ENCODE measurements around the gene RAB11FIP4.

DNA sequence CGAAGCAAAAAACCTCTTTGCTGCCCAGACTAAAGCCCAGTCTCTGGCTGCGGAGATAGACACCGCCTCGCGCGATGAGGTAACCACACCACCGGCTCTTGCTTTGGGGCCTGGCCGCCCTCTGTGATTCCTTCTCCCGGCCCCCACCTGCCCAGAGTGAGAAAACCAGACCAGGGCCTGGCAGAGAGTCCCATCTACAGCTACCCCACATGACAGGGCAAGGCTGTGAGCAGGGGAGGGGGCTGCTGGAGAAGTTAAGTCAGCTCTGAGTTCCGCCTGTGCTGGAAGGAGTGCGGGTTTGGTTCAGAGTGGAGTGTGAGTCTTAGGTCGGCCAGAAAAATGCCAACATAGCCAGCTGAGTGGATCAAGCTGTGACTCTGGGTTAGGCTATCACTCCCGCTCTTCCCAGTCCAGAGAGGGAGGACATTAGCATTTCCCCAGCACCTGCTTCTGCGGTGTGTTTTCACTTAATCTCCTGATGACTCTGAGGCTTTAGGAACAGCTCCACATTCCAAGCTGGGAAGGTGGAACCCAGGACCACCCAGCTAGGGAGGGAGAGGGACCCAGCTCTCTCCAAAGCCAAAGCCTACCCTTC lies 139.0 kb downstream of the RAB11FIP4 start:
- TF ChIP-seq POLR2AphosphoS5 (IDR thresholded peaks at IDR 0.05; ENCODE audit: borderline replicate concordance, low read depth, low read length) (no peak), EZH2 (IDR thresholded peaks at IDR 0.05) (no peak), FOXP2 (optimal IDR thresholded peaks at IDR 0.05; ENCODE audit: control extremely low read depth, extremely low read length, insufficient read depth) (no peak)

Data from SK-N-MC (cell line).